Ovary (tissue), 9 donors: ENCODE data around the gene CWC27. TPM values are rescaled to one million over a fixed set of nuclear protein-coding genes. Genes with fewer than 3 reads are reported as not detected.

ENCODE experiments used
- DNase-seq, 5 donors: peaks; one replicate each; pipeline ENCODE4 v3.0.0-alpha.2; 2019 to 2020
- H3K27ac ChIP-seq, 2 donors: fragments of 200-600 bp; one replicate each; pipeline versions ENCODE4 v1.5.1 to v1.8.0; 2019 to 2022
- H3K27me3 ChIP-seq: fragments of 200-600 bp; one replicate; pipeline ENCODE4 v1.8.0; 2022
- H3K36me3 ChIP-seq: fragments of 200-600 bp; sonication (generic); one replicate; pipeline ENCODE4 v1.5.1; 2019
- H3K4me1 ChIP-seq: one replicate; pipeline ENCODE4 v1.8.1; 2013; ENCODE audit warnings: mild to moderate bottlenecking, moderate library complexity; ENCODE audit not compliant: insufficient read depth
- H3K4me3 ChIP-seq: fragments of 200-600 bp; sonication (generic); one replicate; pipeline ENCODE4 v1.5.1; 2017
- H3K9me3 ChIP-seq, 2 donors: fragments of 200-600 bp in 1 of 2; sonication (generic) in 1 of 2; one replicate each; pipeline versions ENCODE4 v1.5.1 to v1.8.1; 2013 to 2019; ENCODE audit warnings: mild to moderate bottlenecking in 1 of 2, moderate library complexity in 1 of 2
- EP300 ChIP-seq: sonication (generic); formaldehyde crosslinking; IDR thresholded peaks from one replicate; pipeline ENCODE4 v1.6.1; 2017; ENCODE audit warnings: antibody characterized with exemption
- POLR2A ChIP-seq: fragments of 450-650 bp; IDR thresholded peaks from one replicate; pipeline ENCODE4 v1.6.1; 2017; ENCODE audit warnings: antibody characterized with exemption, mild to moderate bottlenecking, moderate library complexity
- WGBS, 3 donors: extraction: QIAGEN DNeasy Blood & Tissue Kit in 1 of 3; methylation state at CpG; one replicate each; pipeline versions ENCODE4 v1.1.5 to v1.1.7; 2013 to 2017; 5-methylcytosine and 5-hydroxymethylcytosine counted together
- intact Hi-C, 4 donors: fragments of 100-400 bp; cut with DNase I; formaldehyde crosslinking; loops; one replicate each; pipeline versions ENCODE4 v1.11.0 to v1.15.1; 2022 to 2023
- polyA plus RNA-seq, 2 donors: library from polyadenylated mRNA; stranded (reverse); fragments of 200-250 nt in 1 of 2; fragments of 350-450 nt in 1 of 2; fragmentation: Illumina TruSeq in 1 of 2; extraction: RNeasy Lipid Tissue Mini Kit (QIAGEN cat#74804) in 1 of 2; gene quantifications; one replicate each; pipeline ENCODE4 v1.2.3, GENCODE V29; 2013 to 2014
- total RNA-seq, 7 donors: library from RNA; depleted of rRNA in 2 of 7; stranded (reverse); fragments of >200 nt in 2 of 7; fragmentation: NEBNext Ultra II Directional in 3 of 7; extraction: Animal tissue kit (Norgen Biotek cat#: 25700) in 3 of 7; gene quantifications; one replicate each; pipeline versions ENCODE4 v1.1.0 to v1.2.4, GENCODE V29; 2016 to 2023
- TF ChIP-seq, protein P1 (sequence below), 3 donors: fragments of 450-650 bp in 2 of 3; fragments of 200-600 bp in 1 of 3; IDR thresholded peaks; one replicate each; pipeline versions ENCODE4 v1.5.1 to v1.8.0; 2016 to 2022; ENCODE audit warnings: antibody characterized with exemption in 3 of 3, mild to moderate bottlenecking in 1 of 3
- donor health status: DM: no; HTN: no; CAD: no; lungs with moderate emphysema.
- donor health status: DM: no; HTN: no; CAD: no.
- donor health status: Bipolar disorder and iron deficiency.
- donor health status: DM: yes; HTN: yes; CAD: no.
- donor health status: DM: no; HTN: no; CAD: no.
- donor health status: DM: yes; HTN: yes; CAD: no.

CWC27 gene
- total and polyA plus RNA-seq, 9 donors: 10.0 to 23.1 (median 18.9) TPM

DNA sequence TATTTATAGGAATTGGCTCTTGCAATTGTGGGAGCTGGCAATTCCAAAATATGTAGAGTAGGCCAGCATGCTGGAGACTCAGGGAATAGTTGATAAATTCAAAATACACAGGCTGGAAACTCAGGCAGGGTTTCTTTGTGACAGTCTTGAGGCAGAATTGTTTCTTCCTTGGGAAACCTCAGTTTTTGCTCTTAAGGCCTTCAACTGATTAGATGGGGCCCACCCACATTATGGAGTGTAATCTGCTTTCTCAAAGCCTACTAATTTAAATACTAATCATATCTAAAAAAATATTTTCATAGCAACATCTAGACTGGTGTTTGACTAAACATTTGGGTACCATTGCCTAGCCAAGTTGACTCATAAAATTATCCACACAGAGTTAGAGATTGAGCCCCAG lies 27.6 kb downstream of the CWC27 start:
- peaks cover 2% of the 10 kb centered on the region for H3K4me1 ChIP-seq
- H3K27ac ChIP-seq: no peak overlapping the region
- no peaks in the 10 kb centered on the region for H3K36me3 ChIP-seq
- TF ChIP-seq POLR2A (no peak), EP300 (no peak)
- TF ChIP-seq, protein P1, sequence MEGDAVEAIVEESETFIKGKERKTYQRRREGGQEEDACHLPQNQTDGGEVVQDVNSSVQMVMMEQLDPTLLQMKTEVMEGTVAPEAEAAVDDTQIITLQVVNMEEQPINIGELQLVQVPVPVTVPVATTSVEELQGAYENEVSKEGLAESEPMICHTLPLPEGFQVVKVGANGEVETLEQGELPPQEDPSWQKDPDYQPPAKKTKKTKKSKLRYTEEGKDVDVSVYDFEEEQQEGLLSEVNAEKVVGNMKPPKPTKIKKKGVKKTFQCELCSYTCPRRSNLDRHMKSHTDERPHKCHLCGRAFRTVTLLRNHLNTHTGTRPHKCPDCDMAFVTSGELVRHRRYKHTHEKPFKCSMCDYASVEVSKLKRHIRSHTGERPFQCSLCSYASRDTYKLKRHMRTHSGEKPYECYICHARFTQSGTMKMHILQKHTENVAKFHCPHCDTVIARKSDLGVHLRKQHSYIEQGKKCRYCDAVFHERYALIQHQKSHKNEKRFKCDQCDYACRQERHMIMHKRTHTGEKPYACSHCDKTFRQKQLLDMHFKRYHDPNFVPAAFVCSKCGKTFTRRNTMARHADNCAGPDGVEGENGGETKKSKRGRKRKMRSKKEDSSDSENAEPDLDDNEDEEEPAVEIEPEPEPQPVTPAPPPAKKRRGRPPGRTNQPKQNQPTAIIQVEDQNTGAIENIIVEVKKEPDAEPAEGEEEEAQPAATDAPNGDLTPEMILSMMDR (IDR thresholded peaks at IDR 0.05): no peak
- H3K4me3 ChIP-seq: no peak overlapping the region
- intact Hi-C loops: no loop called here
- no peaks in the 10 kb centered on the region for H3K9me3 ChIP-seq
- no peak for DNase-seq
- H3K27me3 ChIP-seq: no peaks in the 10 kb centered on the region

DNA sequence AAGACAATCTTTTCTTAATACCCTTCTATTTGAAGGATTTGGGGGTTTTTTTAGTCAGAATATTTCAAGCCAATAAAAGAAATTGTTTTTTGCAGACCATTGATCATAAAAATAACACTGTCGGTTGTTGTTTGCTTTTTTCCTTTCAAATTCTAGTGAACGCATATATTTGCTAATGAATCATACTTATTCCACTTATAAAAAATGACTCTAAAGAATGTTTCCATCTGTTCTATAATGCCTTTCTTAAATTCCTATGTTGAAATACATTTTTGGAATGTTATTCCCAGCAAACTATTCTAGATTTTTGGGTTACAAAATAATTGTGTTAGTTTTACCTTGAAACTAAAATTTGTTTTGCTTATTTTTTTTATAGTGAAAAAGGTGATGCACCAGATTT lies 32.2 kb downstream of the CWC27 start:
- WGBS, 3 donors: 94 to 96% (median 95%) methylated on average over 2 of the region's 2 CpGs
- Histone ChIP-seq H3K27ac (no peak overlapping the region), H3K9me3 (no peaks in the 10 kb centered on the region), H3K4me3 (no peak overlapping the region), H3K36me3 (no peaks in the 10 kb centered on the region), H3K27me3 (no peaks in the 10 kb centered on the region), H3K4me1 (no peaks in the 10 kb centered on the region)
- no peak for DNase-seq
- TF ChIP-seq, protein P1 (IDR thresholded peaks at IDR 0.05): no peak
- no peak for TF ChIP-seq EP300
- TF ChIP-seq POLR2A: no peak
- intact Hi-C loops: no loop called here

DNA sequence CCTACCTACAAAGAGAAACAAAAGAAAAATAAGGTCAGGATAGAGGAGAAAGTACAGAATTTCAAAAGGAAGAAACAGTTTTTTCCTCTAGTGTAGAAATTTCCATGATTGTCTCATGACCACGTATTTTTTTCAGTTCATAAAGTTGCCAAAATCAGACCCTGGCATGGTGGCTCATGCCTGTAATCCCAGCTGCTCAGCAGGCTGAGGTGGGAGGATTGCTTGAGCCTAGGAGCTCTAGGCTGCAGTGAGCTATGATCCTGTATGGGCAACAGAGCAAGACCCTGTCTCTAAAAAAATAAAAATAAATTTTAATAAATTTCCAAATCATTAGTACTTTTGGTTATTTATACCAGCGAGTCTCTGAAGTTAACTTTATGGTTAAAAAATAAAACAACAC lies 37.8 kb downstream of the CWC27 start:
- Histone ChIP-seq H3K36me3 (no peaks in the 10 kb centered on the region), H3K27ac (no peak overlapping the region), H3K4me1 (no peaks in the 10 kb centered on the region), H3K9me3 (no peaks in the 10 kb centered on the region), H3K27me3 (no peaks in the 10 kb centered on the region), H3K4me3 (no peak overlapping the region)
- WGBS, 3 donors: 68 to 73% (median 70%) methylated on average over 2 of the region's 2 CpGs
- intact Hi-C loops: no loop called here
- TF ChIP-seq, protein P1 (IDR thresholded peaks at IDR 0.05): no peak
- TF ChIP-seq EP300: no peak
- no peak for TF ChIP-seq POLR2A
- no peak for DNase-seq

DNA sequence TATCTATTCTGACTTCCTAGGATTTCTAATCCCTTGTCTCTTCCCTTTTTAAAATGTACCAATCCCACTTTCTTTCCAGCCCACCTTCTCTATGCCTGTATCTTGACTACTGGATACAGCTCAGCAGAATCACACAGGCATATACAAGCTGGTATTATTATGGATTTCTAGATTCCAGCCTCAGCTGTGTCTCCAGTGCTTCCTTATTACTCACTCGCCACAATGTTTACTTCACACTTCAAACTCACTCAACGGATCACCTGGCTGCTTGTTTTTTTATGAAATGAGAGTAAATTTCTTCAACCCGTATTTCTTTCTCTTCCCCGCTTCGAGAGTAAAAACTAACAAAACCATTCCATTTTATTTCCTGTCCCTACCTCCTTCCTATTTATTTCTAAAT lies 38.8 kb downstream of the CWC27 start:
- Histone ChIP-seq H3K27ac (no peak overlapping the region), H3K27me3 (no peaks in the 10 kb centered on the region), H3K9me3 (no peaks in the 10 kb centered on the region), H3K4me1 (no peaks in the 10 kb centered on the region), H3K4me3 (no peak overlapping the region), H3K36me3 (no peaks in the 10 kb centered on the region)
- 91 to 92% (median 92%) methylated on average over 5 of the region's 5 CpGs for WGBS, 3 donors
- no peak for DNase-seq
- intact Hi-C loops: no loop called here
- TF ChIP-seq EP300: no peak
- TF ChIP-seq, protein P1 (IDR thresholded peaks at IDR 0.05): no peak
- no peak for TF ChIP-seq POLR2A
